ENCODE data around the gene ISG20L2.

The ISG20L2 gene

GRCh38 chr1:156717351-156717750 lies 11.2 kb downstream of the ISG20L2 start:
- TF ChIP-seq CTCF (IDR thresholded peaks at IDR 0.05; ENCODE audit: low read depth, low read length, poor library complexity, severe bottlenecking) (no peak), EZH2phosphoT487 (IDR thresholded peaks at IDR 0.05; ENCODE audit: borderline replicate concordance, low read length) (no peak)
- H3K4me3 ChIP-seq (ENCODE audit: low read length), result no peak overlapping the region
- H4K20me1 ChIP-seq (ENCODE audit: control insufficient read depth, insufficient read depth, low read depth, low read length), result peaks cover 7% of the 10 kb centered on the region; the same call in 1 of the 2 replicates
- H3K4me2 ChIP-seq (ENCODE audit: low read length), result no peak overlapping the region
- peaks cover 22% of the 10 kb centered on the region for H3K36me3 ChIP-seq (ENCODE audit: control insufficient read depth, low read length)
- no peaks in the 10 kb centered on the region for H3K27me3 ChIP-seq (ENCODE audit: control insufficient read depth, low read length)
- no peaks in the 10 kb centered on the region for H3K9me2 ChIP-seq (replicated peaks; ENCODE audit: control insufficient read depth, low read length)
- H3K27ac ChIP-seq (ENCODE audit: low read depth, low read length), result no peak overlapping the region
- peaks cover 14% of the 10 kb centered on the region for H3F3A ChIP-seq (ENCODE audit: control insufficient read depth, insufficient read depth)
- H3K9me3 ChIP-seq (ENCODE audit: control insufficient read depth, insufficient read depth, low read length), result no peaks in the 10 kb centered on the region
- no peaks in the 10 kb centered on the region for H3K4me1 ChIP-seq (ENCODE audit: control insufficient read depth, low read length)
- H3K79me2 ChIP-seq (ENCODE audit: control insufficient read depth, low read length), result peaks cover 13% of the 10 kb centered on the region

- Histone ChIP-seq H3K27me3 (ENCODE audit: control insufficient read depth, low read length) (no peaks in the 10 kb centered on the region), H3F3A (ENCODE audit: control insufficient read depth, insufficient read depth) (peaks cover 7% of the 10 kb centered on the region), H4K20me1 (ENCODE audit: control insufficient read depth, insufficient read depth, low read depth, low read length) (0 out of 2 replicates have a peak, but pooled peaks cover 3% of the 10 kb centered on the region), H3K4me3 (ENCODE audit: low read length) (no peak overlapping the region), H3K9me3 (ENCODE audit: control insufficient read depth, insufficient read depth, low read length) (no peaks in the 10 kb centered on the region), H3K27ac (ENCODE audit: low read depth, low read length) (no peak overlapping the region), H3K4me2 (ENCODE audit: low read length) (no peak overlapping the region), H3K9me2 (replicated peaks; ENCODE audit: control insufficient read depth, low read length) (no peaks in the 10 kb centered on the region), H3K4me1 (ENCODE audit: control insufficient read depth, low read length) (no peaks in the 10 kb centered on the region), H3K79me2 (ENCODE audit: control insufficient read depth, low read length) (no peaks in the 10 kb centered on the region), H3K36me3 (ENCODE audit: control insufficient read depth, low read length) (peaks cover 4% of the 10 kb centered on the region; the same call in 1 of the 2 replicates)
- TF ChIP-seq EZH2phosphoT487 (IDR thresholded peaks at IDR 0.05; ENCODE audit: borderline replicate concordance, low read length) (no peak), CTCF (IDR thresholded peaks at IDR 0.05; ENCODE audit: low read depth, low read length, poor library complexity, severe bottlenecking) (no peak)
Observed at GRCh38 chr1:156714830-156715229, 13.7 kb downstream of the ISG20L2 start.

- no peaks in the 10 kb centered on the region for H3K79me2 ChIP-seq (ENCODE audit: control insufficient read depth, low read length)
- H3K27ac ChIP-seq (ENCODE audit: low read depth, low read length), result no peak overlapping the region
- H4K20me1 ChIP-seq (ENCODE audit: control insufficient read depth, insufficient read depth, low read depth, low read length), result 0 out of 2 replicates have a peak, but pooled peaks cover 3% of the 10 kb centered on the region
- no peaks in the 10 kb centered on the region for H3K4me1 ChIP-seq (ENCODE audit: control insufficient read depth, low read length)
- H3K4me3 ChIP-seq (ENCODE audit: low read length), result no peak overlapping the region
- TF ChIP-seq EZH2phosphoT487 (IDR thresholded peaks at IDR 0.05; ENCODE audit: borderline replicate concordance, low read length) (no peak), CTCF (IDR thresholded peaks at IDR 0.05; ENCODE audit: low read depth, low read length, poor library complexity, severe bottlenecking) (no peak)
- H3F3A ChIP-seq (ENCODE audit: control insufficient read depth, insufficient read depth), result peaks cover 7% of the 10 kb centered on the region; the same call in 1 of the 2 replicates
- no peaks in the 10 kb centered on the region for H3K9me3 ChIP-seq (ENCODE audit: control insufficient read depth, insufficient read depth, low read length)
- no peaks in the 10 kb centered on the region for H3K36me3 ChIP-seq (ENCODE audit: control insufficient read depth, low read length)
- H3K9me2 ChIP-seq (replicated peaks; ENCODE audit: control insufficient read depth, low read length), result no peaks in the 10 kb centered on the region
- peaks cover 7% of the 10 kb centered on the region for H3K27me3 ChIP-seq (ENCODE audit: control insufficient read depth, low read length)
- no peak overlapping the region for H3K4me2 ChIP-seq (ENCODE audit: low read length)
Observed at GRCh38 chr1:156712626-156713025, 15.9 kb downstream of the ISG20L2 start.
